Caco-2 (cell line): ENCODE measurements around the gene FAM83C. TPM values are rescaled to one million over a fixed set of nuclear protein-coding genes. Genes with fewer than 3 reads are reported as not detected.

ENCODE experiments used
- BruUV-seq: library from RNA; stranded (reverse); fragments of 400-500 nt; replicated peaks from 2 replicates; lab custom pipeline; 2021; lab: Mats Ljungman, UMichigan
- CTCF ChIA-PET: fragments of 300-600 bp; sonication (Branson Sonifier 250); formaldehyde crosslinking; loops from one replicate; lab custom pipeline; 2022; ENCODE audit warnings: antibody characterized with exemption; lab: Charles Lee
- POLR2A ChIA-PET: fragments of 300-600 bp; sonication (Branson Sonifier 250); formaldehyde crosslinking; loops from one replicate; lab custom pipeline; 2022; ENCODE audit warnings: antibody characterized with exemption; lab: Charles Lee
- DNase-seq, 2 experiments: peaks; one replicate each; pipeline versions ENCODE4 v3.0.0 to v3.0.0-alpha.2; 2020 to 2022
- H3K27me3 ChIP-seq: replicated peaks from 2 replicates; pipeline ENCODE4 v1.6.0; 2011; ENCODE audit warnings: low read length; ENCODE audit not compliant: control insufficient read depth, insufficient read depth
- H3K36me3 ChIP-seq: 2 replicates; pipeline ENCODE4 v1.5.1; 2011; ENCODE audit warnings: low read length; ENCODE audit not compliant: control insufficient read depth, insufficient read depth
- H3K4me1 ChIP-seq: fragments of 250-450 bp; sonication (Bioruptor Pico); 2 replicates; pipeline ENCODE4 v1.5.1; 2020; ENCODE audit warnings: mild to moderate bottlenecking
- H3K4me3 ChIP-seq: 2 replicates; pipeline ENCODE4 v1.5.1; 2011; ENCODE audit warnings: low read depth, mild to moderate bottlenecking, control low read depth, low read length
- H3K9me3 ChIP-seq: fragments of 250-450 bp; sonication (Bioruptor Pico); 2 replicates; pipeline ENCODE4 v1.5.1; 2020; ENCODE audit warnings: mild to moderate bottlenecking, moderate library complexity
- H3K27ac Mint-ChIP-seq: one replicate; pipeline ENCODE4 v1.8.0; 2022; ENCODE audit warnings: mixed read lengths; ENCODE audit not compliant: unreplicated experiment
- H3K27me3 Mint-ChIP-seq: one replicate; pipeline ENCODE4 v1.8.0; 2022; ENCODE audit warnings: mixed read lengths; ENCODE audit not compliant: insufficient read depth, unreplicated experiment
- H3K36me3 Mint-ChIP-seq: one replicate; pipeline ENCODE4 v1.8.0; 2022; ENCODE audit warnings: mild to moderate bottlenecking, mixed read lengths; ENCODE audit not compliant: insufficient read depth, unreplicated experiment
- H3K4me1 Mint-ChIP-seq: one replicate; pipeline ENCODE4 v1.8.0; 2022; ENCODE audit warnings: low read depth, mixed read lengths; ENCODE audit not compliant: unreplicated experiment
- H3K4me3 Mint-ChIP-seq: one replicate; pipeline ENCODE4 v1.8.0; 2022; ENCODE audit warnings: mild to moderate bottlenecking, moderate library complexity, mixed read lengths; ENCODE audit not compliant: unreplicated experiment
- H3K9me3 Mint-ChIP-seq: one replicate; pipeline ENCODE4 v1.8.0; 2022; ENCODE audit warnings: mixed read lengths; ENCODE audit not compliant: unreplicated experiment
- intact Hi-C: fragments of 100-400 bp; cut with micrococcal nuclease; formaldehyde crosslinking; loops from one replicate; pipeline ENCODE4 v1.10.0; 2022; ENCODE audit not compliant: unreplicated experiment
- total RNA-seq: library from RNA; stranded (reverse); gene quantifications from 2 replicates; pipeline ENCODE4 v1.2.3, GENCODE V29; 2022
- TF ChIP-seq, protein P1 (sequence below), 2 experiments: fragments of 200-600 bp in 1 of 2; IDR thresholded peaks; 1 replicate in 1 of 2; 2 replicates in 1 of 2; pipeline versions ENCODE4 v1.5.1 to v1.8.0; 2011 to 2022; ENCODE audit warnings: antibody characterized with exemption in 1 of 2, control low read depth in 1 of 2, inconsistent platforms in 1 of 2, low read depth in 1 of 2, low read length in 1 of 2, mild to moderate bottlenecking in 1 of 2, moderate library complexity in 1 of 2; ENCODE audit not compliant: insufficient read depth in 1 of 2, severe bottlenecking in 1 of 2, unreplicated experiment in 1 of 2

FAM83C gene
- total RNA-seq, 1 experiment from 2014 or later: not detected

DNA sequence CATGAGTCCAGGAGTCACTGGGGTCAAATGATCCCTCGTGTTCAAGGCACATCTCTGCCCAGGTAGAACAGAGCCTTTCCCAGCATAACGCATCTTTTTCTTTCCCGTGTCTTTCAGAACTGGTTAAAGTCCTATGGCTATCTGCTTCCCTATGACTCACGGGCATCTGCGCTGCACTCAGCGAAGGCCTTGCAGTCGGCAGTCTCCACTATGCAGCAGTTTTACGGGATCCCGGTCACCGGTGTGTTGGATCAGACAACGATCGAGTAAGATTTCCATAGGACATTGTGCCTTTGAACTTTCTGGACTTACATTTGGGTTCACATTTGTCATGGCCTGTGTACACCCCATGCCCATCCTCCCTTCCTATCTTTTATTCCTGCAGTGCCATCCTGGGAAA lies 45.5 kb downstream of the FAM83C start:
- DNase-seq: no peak
- H3K27me3 ChIP-seq: no peaks in the 10 kb centered on the region
- no peaks in the 10 kb centered on the region for H3K4me1 ChIP-seq
- Mint-ChIP-seq H3K9me3 (no peaks in the 10 kb centered on the region), H3K4me1 (peaks cover 7% of the 10 kb centered on the region), H3K36me3 (no peaks in the 10 kb centered on the region), H3K27me3 (no peaks in the 10 kb centered on the region), H3K4me3 (no peak overlapping the region), H3K27ac (no peak overlapping the region)
- intact Hi-C loops: no loop called here
- H3K4me3 ChIP-seq: no peak overlapping the region
- no peaks in the 10 kb centered on the region for H3K36me3 ChIP-seq
- TF ChIP-seq, protein P1, sequence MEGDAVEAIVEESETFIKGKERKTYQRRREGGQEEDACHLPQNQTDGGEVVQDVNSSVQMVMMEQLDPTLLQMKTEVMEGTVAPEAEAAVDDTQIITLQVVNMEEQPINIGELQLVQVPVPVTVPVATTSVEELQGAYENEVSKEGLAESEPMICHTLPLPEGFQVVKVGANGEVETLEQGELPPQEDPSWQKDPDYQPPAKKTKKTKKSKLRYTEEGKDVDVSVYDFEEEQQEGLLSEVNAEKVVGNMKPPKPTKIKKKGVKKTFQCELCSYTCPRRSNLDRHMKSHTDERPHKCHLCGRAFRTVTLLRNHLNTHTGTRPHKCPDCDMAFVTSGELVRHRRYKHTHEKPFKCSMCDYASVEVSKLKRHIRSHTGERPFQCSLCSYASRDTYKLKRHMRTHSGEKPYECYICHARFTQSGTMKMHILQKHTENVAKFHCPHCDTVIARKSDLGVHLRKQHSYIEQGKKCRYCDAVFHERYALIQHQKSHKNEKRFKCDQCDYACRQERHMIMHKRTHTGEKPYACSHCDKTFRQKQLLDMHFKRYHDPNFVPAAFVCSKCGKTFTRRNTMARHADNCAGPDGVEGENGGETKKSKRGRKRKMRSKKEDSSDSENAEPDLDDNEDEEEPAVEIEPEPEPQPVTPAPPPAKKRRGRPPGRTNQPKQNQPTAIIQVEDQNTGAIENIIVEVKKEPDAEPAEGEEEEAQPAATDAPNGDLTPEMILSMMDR (IDR thresholded peaks at IDR 0.05; ENCODE audit: insufficient read depth in 1 of 2, low read depth in 1 of 2, low read length in 1 of 2, severe bottlenecking in 1 of 2, unreplicated experiment in 1 of 2): no peak
- ChIA-PET POLR2A (no interaction called here), CTCF (no interaction called here)
- BruUV-seq: no TSS peak
- H3K9me3 ChIP-seq: no peaks in the 10 kb centered on the region

DNA sequence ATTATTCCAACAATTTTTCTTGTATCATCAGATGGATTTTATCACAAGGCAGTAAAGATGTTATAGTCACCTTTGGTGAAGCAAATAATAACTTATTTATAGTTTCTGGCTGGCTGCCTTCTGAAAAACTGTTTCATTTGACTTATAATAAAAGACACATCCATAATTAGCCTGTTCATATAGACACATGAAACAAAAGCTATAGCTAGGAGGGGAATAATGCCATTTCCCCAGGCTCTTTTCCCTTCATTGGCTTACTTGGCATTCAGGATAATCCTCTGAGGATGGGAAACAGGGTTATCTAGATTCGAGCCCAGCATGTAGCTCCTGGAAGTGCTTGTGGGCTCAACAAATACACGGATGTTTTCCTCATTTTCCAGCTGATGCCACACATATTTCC lies 48.2 kb downstream of the FAM83C start:
- BruUV-seq: no TSS peak
- Histone ChIP-seq H3K9me3 (no peaks in the 10 kb centered on the region), H3K4me1 (peaks cover 16% of the 10 kb centered on the region), H3K36me3 (no peaks in the 10 kb centered on the region), H3K27me3 (no peaks in the 10 kb centered on the region), H3K4me3 (no peak overlapping the region)
- intact Hi-C loops: no loop called here
- peaks cover 23% of the 10 kb centered on the region for H3K4me1 Mint-ChIP-seq
- no peak overlapping the region for H3K27ac Mint-ChIP-seq
- ChIA-PET POLR2A (no interaction called here), CTCF (interaction anchor here (1.2 kb wide), 1 partner anchor 99 kb away, joined by 3 read pairs; no protein-coding TSS in a partner anchor)
- H3K27me3 Mint-ChIP-seq: no peaks in the 10 kb centered on the region
- no peak for DNase-seq
- no peaks in the 10 kb centered on the region for H3K9me3 Mint-ChIP-seq
- no peaks in the 10 kb centered on the region for H3K36me3 Mint-ChIP-seq
- H3K4me3 Mint-ChIP-seq: no peak overlapping the region
- TF ChIP-seq, protein P1 (IDR thresholded peaks at IDR 0.05; ENCODE audit: insufficient read depth in 1 of 2, low read depth in 1 of 2, low read length in 1 of 2, severe bottlenecking in 1 of 2, unreplicated experiment in 1 of 2): no peak

DNA sequence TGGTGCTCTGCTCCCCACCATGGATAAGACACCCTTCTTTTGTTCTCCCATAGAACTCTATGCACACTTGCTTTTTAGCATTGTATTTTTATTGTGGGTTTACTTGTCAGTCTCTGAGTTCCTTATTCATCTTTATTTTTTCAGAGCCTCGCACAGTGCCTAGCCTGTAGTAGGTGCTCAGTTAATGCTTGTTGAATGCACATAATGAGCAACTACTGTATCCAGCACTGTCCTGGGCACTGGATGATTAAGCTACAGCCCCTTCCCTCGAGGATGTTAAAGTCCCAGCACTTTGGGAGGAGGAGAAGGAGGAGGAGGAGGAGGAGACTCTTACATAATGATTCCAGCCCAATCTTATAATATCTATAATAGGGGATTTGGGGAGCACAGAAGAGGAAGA lies 48.9 kb downstream of the FAM83C start:
- Mint-ChIP-seq H3K4me3 (no peak overlapping the region), H3K27ac (no peak overlapping the region), H3K36me3 (no peaks in the 10 kb centered on the region), H3K27me3 (no peaks in the 10 kb centered on the region), H3K4me1 (peaks cover 23% of the 10 kb centered on the region), H3K9me3 (no peaks in the 10 kb centered on the region)
- DNase-seq: no peak
- CTCF ChIA-PET: no interaction called here
- no peaks in the 10 kb centered on the region for H3K27me3 ChIP-seq
- no TSS peak for BruUV-seq
- POLR2A ChIA-PET: interaction anchor here (0.5 kb wide), 1 partner anchor 20 kb away, joined by 5 read pairs; no protein-coding TSS in a partner anchor
- no peak overlapping the region for H3K4me3 ChIP-seq
- intact Hi-C loops: no loop called here
- TF ChIP-seq, protein P1 (IDR thresholded peaks at IDR 0.05; ENCODE audit: insufficient read depth in 1 of 2, low read depth in 1 of 2, low read length in 1 of 2, severe bottlenecking in 1 of 2, unreplicated experiment in 1 of 2): no peak
- H3K4me1 ChIP-seq: peaks cover 16% of the 10 kb centered on the region
- no peaks in the 10 kb centered on the region for H3K9me3 ChIP-seq
- no peaks in the 10 kb centered on the region for H3K36me3 ChIP-seq
